Measurements from ENCODE around the gene PRAC2.

The PRAC2 gene

DNA sequence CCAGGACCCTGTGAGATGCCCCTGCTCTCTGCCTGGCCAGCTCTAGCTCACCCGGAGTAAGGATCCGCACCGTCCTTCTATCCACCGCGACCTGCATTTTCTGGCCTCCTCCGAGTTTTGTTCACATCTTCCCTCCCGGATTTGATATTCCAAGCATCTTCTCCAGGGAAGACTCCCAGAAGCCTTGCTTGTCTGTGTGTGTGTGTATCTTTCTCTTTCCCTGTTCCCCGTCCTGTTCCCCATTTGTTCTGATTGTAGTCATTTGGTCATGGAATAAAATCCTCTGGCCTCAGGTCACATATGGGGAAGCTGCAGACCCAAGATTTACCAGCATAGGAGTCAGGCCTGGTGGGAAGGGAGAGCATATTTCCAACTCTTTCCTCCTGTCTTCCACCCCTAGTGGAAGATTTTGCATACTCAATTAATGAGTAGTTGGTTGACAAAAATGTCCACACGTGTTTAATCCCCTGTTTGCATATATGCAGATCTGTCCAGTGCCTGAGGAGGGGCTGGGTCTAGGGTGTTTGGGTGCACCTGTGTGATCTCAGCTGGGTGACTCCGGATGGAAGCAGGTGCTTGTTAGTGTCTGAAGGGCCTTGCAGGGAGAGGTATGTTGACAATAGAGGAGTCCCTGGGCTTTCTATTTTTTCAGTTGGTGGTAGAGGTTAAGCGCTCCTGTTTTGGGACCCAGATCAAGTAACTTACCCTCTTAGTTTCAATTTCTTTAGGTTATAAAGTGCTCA is 2.5 kb upstream of the PRAC2 start:
- DNase-seq, result no peak

DNA sequence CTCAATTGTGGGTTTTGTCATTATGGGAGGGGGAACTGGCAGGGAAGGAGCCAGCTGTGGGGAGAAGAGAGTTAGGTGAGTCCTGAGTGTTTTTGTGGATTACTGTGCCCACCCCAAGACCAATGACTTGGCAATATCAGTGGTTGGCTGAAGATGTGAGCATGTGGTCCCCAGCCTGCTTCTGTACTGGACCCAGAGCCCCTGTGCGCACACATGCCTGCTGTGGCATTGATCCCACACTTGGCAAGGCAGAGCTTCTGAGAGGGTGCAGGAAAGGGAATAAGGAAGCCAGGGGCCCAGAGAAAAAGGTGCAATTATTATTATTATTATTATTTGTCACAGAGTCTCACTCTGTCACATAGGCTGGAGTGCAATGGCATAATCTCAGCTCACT is 2.0 kb upstream of the PRAC2 start:
- no peak for DNase-seq

DNA sequence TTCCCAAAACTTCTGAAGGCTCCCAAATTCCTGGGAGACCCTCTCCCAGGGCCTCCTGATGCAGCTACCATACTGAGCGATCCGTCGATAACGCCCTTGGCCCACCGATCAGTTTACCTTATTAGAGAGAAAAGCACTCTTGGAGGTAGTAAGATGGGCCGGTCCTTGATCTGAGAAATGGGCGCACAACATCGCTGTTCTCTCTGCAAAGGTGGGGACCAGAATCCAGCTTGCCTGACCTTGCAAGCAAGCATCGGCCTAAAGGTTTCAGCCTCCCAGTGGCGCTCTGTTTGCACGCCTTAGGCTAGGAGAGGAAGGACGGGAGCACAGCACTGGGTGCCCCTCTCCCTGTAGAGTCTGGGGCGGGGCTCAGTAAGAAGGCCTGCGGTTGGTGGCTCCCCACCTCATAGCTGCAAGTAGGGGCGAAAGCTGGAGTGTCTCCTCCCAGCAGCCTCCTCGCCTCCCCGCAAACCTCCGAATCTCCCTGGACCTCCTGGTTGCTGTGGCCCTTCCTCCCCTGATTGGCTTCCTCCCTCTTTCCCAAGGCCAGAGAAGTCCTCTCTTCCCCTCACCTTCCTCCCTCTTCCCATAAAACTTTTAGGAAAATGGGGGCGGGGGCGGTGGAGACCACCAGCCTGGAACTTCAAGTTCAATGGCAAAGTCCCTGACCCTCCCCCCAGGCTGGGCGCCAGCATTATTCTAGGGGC is 631 bp upstream of the PRAC2 start, which contains the start of gene PRAC1:
Gene PRAC1 (minus strand): TSS at position 318 of the 707 bp plus-strand sequence. CDS start 126 bp downstream, at position 192.
- DNase-seq, result no peak

DNA sequence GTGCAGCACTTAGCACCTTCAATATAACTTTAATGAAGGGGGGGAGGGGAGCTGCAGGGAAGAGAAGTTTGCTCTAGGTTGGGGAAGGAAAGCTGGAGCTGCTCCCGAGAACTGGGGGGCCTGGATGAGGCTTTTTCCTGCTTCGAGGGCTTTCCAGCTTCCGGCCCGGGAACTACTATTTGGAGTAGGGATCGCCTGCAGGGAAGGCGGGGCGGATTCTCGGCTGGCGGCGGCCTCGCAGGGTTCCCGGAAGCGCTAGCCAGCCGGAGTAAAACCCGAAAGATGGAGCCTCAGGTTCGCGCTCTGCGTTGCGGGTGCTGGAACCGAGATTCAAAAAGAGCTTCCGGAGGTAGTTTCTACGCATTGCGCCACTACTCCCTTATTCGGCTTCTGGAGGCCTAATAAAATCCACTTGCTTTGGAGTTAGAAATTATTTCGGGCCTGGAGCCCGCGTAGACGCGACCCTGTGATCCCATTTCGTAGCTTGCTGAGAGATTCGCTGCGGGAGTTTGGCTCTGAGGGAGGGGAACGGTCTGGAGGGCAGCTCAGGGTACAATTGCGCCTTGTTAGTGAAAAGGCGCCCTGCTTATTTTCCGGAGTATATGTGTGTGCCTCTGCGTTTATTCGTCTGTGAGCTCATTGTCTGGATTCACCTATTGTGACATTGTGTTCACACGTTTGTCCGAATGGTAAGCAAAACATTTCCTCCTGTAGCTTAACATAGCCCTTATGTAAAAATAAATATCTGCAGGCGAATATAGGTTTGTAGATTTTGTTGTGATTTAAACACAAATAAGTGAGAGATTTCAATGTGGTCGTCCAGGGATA is 652 bp downstream of the PRAC2 start:
- no peak for DNase-seq

DNA sequence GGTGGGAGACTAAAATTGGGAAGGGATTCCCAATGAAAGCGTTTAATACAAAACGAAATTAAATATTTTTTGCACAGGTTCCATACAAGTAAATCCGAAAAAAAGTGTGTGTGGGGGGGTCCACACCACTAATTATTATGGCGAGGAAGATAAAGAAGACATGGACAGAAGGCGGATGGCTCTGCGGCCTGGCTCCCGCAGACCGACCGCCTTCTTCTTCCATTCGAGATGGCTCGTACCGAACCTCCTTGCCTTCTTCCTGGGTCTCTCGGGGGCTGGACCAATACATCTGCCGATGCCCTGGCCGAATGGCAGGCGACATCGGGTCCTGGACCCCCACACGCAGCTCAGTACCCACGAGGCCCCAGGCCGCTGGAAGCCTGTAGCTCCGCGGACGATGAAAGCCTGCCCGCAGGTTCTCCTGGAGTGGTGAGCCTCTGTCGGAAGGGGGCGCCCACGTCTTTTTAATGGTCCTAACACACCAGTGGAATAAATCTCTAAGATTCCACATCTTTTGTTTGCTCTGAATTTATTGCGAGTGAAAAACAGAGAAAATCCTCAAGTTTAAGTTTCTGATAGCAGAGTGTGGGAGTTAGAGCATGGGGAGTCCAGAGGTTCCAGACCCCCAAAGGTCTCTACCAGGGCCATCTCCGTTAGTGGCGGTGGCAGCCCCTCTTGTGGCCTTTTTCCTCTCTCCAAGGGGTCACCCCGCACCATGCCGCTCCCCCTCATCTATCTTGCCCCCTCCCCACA is 1.4 kb downstream of the PRAC2 start:
- DNase-seq, result peak; percentile 73

DNA sequence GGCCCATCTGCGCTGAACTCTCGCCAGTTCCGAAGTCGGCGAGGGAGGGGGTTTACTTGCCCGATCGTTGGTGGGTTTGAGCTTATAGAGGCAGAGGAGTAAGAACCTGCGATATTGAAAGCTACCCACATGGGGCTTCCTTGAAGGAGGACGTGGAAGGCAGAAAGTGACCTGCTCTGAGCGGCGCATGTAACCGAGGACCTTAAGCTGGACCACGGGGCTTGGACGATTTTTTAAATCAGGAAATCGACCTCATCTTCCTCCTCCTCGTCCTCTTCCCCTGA is 2.0 kb downstream of the PRAC2 start:
- DNase-seq, result no peak

DNA sequence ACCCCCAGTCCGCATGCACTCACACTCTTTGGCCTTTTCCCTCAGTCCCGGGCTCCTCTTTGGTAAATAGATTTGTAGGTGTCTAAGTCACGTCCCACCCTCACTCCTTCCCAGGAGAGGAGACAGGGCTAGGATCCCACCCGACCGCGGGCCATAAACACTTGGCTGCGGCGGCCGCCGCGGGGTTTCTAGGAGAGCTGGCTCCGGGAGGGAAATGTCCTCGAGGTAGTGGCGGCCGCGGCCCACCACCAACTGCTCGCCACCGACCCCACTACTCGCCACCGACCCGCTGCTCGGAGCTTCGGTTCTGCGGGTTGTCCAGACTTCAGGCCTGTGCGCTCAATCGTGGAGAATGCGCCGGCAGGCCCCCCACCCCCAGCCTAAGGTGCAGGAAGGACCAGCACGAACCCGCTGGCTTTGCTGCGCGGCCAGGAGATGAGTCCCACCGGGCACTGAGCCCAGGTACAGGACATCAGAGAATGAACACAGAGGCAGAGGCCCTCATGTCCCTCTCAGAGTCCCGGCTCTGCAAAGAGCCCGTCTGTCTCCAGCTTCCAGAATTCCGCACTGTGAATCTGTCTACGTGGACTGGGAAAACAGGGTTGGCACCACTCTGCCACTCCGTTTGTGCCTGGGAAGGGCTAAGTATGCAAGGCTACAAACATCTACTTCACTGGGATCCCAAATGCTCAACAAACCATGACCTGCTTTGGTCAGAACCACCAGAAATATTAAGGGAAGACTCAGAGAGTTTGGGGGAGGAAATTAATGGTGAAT is 2.5 kb downstream of the PRAC2 start:
- DNase-seq, result no peak

DNA sequence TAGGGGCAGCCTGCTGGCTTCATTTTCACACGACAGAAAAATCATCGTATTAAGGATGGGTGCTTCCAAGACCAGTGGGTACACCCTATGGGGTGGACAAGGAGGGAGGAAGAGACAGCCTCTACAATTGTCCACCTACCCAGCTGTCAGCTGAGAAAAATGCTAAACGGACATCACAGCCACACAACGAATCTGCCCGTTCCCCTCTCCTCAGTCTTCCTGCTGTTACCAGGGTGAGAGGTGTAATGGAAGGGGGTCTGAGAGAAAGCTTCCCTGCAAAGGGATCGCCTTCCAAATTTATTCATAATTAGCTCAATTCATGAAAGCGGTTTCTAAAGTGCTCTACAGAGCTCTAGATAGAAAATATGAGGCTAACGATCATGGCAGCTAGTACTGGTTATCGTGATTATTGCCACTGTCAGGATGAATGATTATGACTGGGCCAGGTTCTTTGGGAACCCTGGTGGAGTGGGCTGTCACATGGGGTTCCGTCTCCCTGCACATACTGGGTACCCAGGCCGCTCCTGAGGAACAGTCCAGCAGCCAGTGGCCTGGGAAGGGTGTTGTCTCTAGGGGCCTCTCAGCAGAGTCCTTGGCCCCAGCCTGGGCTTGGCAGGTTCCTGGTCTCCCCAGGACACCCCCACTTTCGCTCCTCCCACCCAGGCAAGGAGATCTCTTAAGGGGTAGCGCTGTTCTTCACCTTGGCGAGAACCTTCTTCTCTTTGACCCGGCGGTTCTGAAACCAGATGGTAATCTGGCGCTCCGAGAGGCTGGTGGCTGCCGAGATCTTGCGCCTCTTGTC is 3.3 kb downstream of the PRAC2 start:
- no peak for DNase-seq

DNA sequence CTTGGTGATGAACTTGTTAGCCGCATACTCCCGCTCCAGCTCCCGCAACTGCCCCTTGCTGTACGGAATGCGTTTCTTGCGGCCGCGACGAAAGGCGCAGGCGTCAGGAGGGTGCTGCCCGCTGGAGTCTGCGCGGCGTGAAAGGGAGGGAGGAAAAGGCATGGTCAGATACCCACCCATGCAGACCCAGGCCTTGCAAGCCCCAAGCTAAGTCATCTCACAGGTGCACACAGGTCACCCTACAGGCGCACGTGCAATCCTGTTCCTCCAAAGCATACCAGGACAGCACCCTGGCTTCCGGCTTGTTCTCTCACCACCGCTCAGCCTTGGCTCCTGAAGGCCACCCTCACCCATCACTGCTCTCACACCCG is 3.9 kb downstream of the PRAC2 start:
- DNase-seq, result no peak

DNA sequence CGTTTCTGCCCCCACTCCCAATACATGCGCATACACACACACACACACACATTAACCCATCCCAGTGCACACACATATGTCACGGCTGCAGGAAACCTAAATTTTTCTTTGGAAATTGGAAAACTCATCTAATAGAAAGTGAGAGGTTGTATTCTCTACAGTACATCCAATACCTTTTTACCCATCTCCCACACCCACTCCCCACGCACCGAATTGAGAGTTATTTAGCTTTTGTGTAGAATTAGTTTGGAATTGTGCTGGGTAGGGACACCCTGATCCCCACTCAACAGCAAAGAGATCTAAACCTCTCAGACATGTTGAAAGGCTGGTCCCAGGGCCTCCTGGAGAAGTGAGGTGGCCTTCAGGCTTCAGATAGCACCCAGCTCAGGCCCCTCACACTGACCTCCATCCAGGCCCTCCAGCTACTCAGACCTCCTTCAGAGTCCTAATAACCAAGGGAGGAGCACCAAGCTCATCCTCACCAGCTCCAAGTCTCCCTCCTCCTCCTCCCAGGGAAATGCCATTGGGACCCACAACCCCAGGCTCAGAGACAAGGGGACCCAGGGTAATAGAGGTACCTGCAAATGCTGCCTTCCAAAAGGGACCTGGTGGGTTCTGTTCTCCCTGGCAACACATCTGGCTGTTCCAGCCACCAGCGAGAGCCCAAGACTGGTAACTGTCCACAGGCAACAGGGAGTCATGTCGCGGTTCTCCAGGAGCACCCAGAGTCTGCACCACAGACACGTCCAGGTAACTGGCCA is 4.6 kb downstream of the PRAC2 start:
- no peak for DNase-seq

DNA sequence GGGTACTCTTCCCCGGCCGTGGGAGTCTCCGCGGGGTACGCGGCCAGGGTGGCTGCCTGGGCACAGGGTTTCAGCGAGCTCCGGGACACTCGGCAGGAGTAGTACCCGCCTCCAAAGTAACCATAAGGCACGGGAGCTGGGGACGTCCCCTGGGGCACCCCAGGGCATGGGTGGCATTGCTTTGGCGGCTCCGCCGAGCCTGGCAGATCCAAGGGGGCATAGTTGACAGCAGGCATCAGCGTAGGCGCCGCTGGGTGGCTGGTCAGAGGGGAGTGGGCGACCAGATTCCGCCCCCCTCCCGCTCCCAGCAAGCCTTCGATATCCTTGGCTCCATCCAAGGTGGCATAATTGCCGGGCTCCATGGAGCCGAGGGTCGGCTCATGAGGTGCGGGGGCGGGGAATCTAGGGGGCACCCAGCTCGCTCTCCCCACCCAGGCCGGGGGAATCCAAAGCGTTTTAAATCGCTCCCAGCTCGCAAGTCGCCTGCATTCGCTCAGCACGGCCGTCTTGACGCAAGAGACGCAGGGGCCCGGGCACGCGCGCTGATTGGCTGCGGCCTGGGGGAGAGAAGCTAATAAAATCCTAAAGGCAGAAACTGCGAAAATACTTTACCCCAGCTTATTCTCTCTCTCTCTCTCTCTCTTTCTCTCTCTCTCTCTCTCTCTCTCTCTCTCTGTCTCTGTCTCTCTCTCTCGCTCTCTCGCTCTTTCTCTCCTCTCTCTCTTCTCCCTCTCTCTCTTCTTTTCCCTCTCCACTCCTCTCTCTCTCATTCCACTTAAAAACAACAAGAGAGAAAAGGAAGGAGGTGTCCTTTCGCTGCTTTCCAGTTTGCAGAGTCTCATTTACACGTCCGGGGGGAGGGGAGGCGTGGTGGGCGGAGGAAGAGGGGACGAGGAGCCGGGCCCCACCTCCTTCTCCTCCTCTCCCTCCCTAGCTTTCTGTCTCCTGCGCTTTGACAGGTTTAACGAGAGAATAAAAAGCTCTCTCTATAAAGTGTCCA is 5.5 kb downstream of the PRAC2 start, which contains the start of gene HOXB13:
Gene HOXB13 (minus strand): TSS at position 519 of the 1,000 bp plus-strand sequence. CDS start 157 bp downstream, at position 362.
- DNase-seq, result no peak

DNA sequence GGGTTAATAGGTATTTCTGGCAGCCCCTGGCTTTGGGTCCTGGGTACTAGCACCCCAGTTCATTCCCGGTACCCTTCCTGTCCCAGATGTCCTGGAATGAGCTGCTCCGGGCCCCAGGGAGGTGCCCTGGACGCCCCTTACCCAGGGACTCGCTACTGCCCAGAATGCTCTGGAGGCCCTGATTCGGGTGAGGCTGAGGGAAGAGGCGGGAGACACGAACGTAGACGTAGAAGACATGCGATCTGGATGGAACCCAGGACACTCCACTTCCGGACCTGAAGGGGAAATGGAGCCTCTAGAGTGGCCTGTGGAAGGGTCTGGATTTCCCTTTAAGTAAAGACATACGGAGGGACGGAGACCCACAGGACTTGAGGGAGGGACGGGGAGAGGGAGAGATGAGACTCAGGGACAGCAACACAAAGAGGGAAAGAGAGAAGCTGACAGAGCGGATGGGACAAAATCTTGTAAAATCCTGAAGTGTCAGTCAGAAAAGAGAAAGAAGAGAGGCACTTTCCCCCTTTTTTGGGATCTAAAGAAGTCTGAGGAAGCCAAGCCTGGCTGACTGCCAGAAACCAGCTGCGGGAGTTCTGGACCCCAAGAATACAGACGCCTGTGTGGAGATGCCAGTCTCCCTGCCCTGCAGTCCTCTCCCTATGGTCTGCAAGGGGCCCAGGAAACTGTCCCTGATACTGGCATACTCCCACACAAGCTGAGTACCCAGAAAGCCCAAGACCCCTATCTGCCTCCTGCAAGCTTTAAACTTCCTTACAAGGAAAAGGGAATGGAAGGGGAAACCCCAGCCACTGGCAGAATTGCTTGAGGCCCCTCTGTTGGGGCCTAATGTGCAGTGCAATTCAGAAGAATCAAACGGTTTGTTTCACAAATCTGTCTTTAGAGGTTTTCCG is 6.6 kb downstream of the PRAC2 start:
- DNase-seq, result no peak

DNA sequence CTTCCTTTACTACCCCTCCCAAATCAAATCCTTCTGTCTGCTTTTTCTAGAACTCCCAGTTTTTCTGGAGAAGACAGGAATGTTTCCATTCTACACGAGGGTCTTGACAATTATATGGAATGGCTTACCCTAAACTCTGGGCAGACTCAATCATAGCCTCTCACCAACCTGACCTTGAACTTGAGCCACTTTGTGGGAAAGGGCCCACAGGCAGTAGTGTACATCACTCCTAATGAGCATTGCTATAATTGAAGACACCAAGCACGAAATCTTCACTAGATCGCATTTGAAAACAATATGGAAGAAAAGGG is 7.2 kb downstream of the PRAC2 start:
- no peak for DNase-seq

DNA sequence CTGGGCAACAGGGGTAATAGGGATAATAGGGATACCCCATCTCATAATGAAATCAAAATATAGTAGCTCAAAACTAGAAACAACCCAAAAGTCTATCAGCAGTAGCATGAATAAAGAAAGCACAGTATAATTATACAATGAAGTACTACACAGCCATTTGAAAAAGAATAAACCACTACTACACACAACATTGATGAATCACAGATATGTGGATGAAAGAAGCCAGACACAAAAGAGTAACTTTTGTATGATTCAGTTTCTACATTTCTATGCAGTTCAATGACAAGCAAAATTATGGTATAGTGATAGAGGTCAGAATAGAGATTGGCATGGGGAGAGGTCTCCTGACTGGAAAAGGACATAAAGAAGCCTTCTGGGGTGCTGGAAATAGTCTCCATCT is 8.4 kb downstream of the PRAC2 start:
- no peak for DNase-seq

DNA sequence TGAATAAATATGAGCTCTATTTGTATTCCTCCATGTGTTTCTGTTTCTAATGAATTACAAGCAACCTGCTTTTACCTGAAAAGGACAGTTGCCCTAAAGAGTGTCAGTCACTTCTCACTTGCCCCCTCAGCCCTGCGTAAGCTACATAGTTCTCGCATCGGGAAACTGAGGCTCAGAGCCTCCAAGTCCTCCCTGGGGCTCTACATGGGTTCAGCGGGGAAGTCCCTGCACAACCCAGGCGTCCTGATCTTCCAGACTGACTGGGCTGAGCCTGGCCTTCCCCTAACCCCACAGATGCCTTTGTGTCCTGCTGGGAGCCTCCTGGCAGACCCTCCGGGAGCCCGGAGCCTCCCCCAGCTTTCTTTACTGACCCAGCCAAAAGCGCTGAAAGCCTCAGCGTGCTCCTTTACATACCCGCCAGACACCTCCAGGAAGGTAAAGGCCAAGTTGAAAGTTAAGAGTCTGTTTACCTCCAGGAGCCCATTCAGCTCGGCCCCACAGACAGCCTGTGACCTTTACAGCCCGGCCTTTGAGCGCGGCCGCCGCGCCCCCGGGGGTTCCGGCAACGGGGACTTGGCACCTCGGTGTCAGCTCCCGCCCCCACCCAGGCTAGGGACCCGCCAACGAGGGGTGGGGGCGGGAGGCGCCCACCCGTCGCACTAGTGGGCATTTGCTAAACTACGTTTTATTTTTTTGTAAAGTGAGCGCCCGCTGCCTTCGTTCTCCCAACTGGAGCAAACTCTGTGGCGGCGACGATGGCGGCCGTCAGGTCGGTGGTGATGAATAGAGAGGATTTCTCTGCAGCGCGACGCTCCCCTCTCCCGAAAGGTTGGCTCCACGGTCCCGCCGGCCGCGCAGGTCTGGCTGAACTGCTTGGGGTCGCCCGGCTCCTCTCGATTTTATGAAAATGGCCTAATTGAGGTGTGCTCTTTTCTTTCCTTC is 10.0 kb downstream of the PRAC2 start:
- no peak for DNase-seq

DNA sequence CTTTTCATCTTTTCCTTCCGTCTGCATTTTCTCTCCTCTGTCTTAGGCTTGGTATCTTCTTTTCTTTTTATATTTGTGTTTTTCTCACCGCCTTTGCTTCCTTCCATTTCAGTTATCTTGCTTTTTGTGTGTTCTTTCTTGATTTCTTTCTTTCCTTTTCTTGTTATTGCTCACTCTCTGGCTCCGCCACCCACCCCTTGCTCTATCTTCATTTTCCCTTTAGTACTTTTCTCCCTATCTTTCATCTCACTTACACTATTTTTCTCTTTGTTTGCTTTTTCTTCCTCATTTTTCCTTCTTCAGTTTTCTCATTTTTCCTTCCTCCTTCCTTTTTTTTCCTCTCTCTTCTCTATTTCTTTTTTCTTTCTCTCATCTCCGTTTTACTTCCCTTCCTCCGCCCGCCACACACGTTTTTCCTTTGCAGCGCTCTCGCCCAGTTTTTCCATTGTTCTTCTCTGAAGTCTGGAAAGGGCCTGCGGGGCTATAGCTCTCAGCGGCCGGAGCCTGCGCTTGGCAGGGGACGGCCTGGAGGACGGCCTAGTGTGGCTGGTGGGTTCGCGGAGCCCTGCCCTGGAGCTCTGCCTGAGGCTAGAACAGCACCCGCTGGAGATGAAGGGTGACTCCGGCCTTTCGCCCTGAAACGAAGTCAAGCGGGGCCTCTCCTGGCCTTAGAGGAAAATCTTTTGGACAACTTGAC is 10.8 kb downstream of the PRAC2 start:
- no peak for DNase-seq

Data from activated gamma-delta T cell treated with Interleukin-2 at 50 U/mL for 16 hours (primary cell).